ENCODE measurements around the gene TCEANC.

GRCh38 chrX:13669246-13669737 lies 16.4 kb downstream of the TCEANC start:
- TF ChIP-seq EZH2 (IDR thresholded peaks at IDR 0.05; ENCODE audit: borderline replicate concordance, low read depth, low read length, poor library complexity, severe bottlenecking) (no peak), CTCF (conservative IDR thresholded peaks at IDR 0.05; ENCODE audit: low read depth, low read length) (no peak)
